OCI-M2 (cell line): ENCODE data around the gene PCDHB7.
"Not testable (repeated sequence)": the region's sequence is repeated elsewhere in the genome, so short reads cannot be mapped to it uniquely, and the experiment has no call there.

Experiments used
- DNase-seq: peaks from one replicate; lab custom pipeline; 2025; ENCODE audit not compliant: unreplicated experiment; lab: John Stamatoyannopoulos, UW

Gene PCDHB7

GRCh38 chr5:141172381-141173204, at the start of gene PCDHB7:
TSS of gene PCDHB7 (plus strand) at chr5:141172644. CDS start at chr5:141172836, 192 bp downstream.
- no peak for DNase-seq

DNA sequence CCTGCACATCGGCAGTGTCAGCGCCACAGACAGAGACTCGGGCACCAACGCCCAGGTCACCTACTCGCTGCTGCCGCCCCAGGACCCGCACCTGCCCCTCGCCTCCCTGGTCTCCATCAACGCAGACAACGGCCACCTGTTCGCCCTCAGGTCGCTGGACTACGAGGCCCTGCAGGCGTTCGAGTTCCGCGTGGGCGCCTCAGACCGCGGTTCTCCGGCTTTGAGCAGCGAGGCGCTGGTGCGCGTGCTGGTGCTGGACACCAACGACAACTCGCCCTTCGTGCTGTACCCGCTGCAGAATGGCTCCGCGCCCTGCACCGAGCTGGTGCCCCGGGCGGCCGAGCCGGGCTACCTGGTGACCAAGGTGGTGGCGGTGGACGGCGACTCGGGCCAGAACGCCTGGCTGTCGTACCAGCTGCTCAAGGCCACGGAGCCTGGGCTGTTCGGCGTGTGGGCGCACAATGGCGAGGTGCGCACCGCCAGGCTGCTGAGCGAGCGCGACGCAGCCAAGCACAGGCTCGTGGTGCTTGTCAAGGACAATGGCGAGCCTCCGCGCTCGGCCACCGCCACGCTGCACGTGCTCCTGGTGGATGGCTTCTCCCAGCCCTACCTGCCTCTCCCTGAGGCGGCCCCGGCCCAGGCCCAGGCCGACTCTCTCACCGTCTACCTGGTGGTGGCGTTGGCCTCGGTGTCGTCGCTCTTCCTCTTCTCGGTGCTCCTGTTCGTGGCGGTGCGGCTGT, 48.9 kb upstream of the PCDHB7 start:
- DNase-seq = not testable (repeated sequence)

DNA sequence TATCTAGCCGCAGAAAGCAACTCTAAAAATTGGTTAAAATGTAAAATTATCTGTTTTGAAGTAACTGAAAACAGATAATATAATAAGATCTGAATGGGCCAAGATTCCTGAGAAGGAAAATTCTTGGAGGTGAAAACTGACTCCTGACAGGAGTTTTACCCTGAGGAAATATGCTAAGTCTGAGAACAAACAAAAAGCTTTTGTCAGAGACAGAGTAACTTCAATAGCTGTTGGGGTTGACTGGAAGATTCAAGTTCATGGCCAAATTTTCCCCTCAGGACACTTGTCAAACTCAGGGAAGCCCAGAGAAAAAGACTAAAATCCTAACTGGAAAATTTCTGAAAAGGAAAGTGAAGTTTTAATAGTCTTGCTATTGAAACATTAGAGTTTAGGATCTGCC, 45.1 kb upstream of the PCDHB7 start:
- no peak for DNase-seq

DNA sequence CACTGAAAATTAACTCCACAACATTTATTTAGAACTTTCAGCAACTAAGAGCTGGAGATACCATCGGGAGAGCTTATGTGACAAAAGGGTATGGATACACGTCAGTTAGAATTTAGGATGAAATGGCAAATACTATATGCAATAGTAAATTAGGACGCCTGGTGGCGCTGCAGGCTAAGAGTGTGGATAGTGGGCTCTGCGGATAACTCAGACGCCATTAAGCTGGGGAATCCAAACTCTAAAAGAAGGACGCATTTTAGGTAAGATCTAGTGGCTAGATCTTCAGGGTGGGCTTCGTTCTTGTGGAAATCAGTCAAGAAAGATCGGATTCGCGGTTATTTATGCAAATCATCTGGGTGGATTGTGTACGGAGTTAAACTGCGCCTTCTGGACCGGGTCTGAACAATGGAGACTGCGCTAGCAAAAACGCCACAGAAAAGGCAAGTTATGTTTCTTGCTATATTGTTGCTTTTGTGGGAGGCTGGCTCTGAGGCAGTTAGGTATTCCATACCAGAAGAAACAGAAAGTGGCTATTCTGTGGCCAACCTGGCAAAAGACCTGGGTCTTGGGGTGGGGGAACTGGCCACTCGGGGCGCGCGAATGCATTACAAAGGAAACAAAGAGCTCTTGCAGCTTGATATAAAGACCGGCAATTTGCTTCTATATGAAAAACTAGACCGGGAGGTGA, 37.3 kb upstream of the PCDHB7 start, which contains the start of gene PCDHB5:
Gene PCDHB5 (plus strand): TSS at position 177 of the 688 bp plus-strand sequence. CDS start 229 bp downstream, at position 406.
- DNase-seq = no peak

- no peak for DNase-seq
These were observed 36.7 kb upstream of the PCDHB7 start for GRCh38 chr5:141135718-141136266.

GRCh38 chr5:141137346-141137745, 35.1 kb upstream of the PCDHB7 start:
- DNase-seq = not testable (repeated sequence)

DNA sequence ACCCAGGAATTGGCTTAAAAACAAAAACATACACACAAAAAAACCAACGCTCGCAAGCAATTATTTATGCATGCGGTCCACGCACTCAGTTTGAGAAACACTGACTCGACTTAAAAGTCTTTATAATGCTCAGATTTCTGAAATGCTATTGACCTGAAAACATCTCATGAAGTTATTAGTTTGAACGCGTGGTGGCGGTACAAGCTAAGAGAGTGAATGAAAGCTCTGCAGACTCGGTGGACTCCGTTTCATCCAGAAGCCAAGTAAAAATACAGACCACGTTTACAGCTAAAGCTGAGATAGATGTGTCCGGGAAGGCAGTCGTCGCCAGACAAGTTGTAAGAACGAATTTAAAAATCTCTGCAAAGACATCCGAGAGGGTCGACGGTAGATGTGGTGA, 22.6 kb upstream of the PCDHB7 start, which contains the start of gene PCDHB6:
Gene PCDHB6 (plus strand): TSS at position 246 of the 400 bp plus-strand sequence. CDS start 201 bp downstream, outside the sequence.
- no peak for DNase-seq

- DNase-seq = no peak
These were observed 22.0 kb upstream of the PCDHB7 start for GRCh38 chr5:141150224-141150992.

DNA sequence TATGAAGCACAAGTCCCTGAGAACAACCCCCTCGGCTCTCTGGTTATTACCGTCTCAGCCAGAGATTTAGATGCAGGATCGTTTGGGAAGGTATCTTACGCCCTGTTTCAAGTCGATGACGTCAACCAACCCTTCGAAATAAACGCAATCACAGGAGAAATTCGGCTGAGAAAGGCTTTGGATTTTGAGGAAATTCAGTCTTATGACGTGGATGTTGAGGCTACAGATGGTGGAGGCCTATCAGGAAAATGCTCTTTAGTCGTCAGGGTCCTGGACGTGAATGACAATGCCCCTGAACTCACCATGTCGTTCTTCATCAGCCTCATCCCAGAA, 21.5 kb upstream of the PCDHB7 start:
- no peak for DNase-seq

GRCh38 chr5:141151632-141152031, 20.8 kb upstream of the PCDHB7 start:
- DNase-seq = not testable (repeated sequence)

GRCh38 chr5:141152096-141152495, 20.3 kb upstream of the PCDHB7 start:
- DNase-seq = not testable (repeated sequence)

DNA sequence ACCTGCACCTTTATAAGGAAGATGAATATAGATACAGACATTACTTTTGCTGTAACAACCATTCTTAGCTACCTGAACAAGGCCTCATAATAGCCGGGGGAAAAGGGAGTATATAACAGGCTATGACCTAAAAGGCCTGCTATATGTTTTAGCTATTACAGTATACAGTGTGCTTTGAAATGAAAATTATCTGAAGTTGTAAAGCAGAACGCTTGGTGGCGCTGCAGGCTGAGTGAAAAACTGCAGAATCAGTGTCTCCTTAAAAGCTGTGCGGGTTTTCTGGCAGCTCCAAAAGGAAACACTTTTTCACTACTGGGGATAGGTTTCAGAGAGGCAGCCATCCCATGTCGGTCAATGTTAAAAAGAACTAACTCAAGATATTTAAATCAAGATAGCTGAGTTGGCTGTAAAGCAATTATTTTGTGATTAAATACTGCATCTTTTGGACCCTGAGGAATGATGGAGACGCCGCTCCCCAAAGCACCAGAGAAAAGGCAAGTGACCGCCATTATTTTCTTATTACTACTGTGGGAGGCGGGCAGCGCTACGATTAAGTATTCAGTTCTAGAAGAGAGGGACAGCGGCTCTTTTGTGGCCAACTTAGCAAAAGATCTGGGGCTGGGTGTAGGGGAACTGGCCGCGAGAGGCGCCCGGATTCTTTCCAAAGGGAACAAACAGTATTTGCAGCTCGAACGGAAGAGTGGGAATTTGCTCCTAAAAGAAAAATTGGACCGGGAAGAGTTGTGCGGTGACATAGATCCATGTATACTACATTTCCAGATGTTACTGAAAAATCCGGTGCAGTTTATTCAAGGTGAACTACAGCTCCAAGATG, 16.7 kb upstream of the PCDHB7 start:
- no peak for DNase-seq

- DNase-seq = not testable (repeated sequence)
These were observed 15.1 kb upstream of the PCDHB7 start for GRCh38 chr5:141157356-141157755.

DNA sequence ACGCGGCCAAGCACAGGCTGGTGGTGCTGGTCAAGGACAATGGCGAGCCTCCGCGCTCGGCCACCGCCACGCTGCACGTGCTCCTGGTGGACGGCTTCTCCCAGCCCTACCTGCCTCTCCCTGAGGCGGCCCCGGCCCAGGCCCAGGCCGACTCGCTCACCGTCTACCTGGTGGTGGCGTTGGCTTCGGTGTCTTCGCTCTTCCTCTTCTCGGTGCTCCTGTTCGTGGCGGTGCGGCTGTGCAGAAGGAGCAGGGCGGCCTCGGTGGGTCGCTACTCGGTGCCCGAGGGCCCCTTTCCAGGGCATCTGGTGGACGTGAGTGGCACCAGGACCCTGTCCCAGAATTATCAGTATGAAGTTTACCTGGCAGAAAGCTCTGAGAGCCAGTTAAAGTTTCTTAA, 14.5 kb upstream of the PCDHB7 start:
- DNase-seq = not testable (repeated sequence)

DNA sequence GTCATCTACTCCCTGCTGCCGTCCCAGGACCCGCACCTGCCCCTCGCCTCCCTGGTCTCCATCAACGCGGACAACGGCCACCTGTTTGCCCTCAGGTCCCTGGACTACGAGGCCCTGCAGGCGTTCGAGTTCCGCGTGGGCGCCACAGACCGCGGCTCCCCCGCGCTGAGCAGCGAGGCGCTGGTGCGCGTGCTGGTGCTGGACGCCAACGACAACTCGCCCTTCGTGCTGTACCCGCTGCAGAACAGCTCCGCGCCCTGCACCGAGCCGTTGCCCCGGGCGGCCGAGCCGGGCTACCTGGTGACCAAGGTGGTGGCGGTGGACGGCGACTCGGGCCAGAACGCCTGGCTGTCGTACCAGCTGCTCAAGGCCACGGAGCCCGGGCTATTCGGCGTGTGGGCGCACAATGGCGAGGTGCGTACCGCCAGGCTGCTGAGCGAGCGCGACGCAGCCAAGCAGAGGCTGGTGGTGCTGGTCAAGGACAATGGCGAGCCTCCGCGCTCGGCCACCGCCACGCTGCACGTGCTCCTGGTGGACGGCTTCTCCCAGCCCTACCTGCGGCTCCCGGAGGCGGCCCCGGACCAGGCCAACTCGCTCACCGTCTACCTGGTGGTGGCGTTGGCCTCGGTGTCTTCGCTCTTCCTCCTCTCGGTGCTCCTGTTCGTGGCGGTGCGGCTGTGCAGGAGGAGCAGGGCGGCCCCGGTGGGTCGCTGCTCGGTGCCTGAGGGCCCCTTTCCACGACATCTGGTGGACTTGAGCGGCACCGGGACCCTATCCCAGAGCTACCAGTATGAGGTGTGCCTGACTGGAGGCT, 2.1 kb downstream of the PCDHB7 start:
- DNase-seq = not testable (repeated sequence)

- DNase-seq = no peak
These were observed 3.5 kb downstream of the PCDHB7 start for GRCh38 chr5:141175933-141176332.

DNA sequence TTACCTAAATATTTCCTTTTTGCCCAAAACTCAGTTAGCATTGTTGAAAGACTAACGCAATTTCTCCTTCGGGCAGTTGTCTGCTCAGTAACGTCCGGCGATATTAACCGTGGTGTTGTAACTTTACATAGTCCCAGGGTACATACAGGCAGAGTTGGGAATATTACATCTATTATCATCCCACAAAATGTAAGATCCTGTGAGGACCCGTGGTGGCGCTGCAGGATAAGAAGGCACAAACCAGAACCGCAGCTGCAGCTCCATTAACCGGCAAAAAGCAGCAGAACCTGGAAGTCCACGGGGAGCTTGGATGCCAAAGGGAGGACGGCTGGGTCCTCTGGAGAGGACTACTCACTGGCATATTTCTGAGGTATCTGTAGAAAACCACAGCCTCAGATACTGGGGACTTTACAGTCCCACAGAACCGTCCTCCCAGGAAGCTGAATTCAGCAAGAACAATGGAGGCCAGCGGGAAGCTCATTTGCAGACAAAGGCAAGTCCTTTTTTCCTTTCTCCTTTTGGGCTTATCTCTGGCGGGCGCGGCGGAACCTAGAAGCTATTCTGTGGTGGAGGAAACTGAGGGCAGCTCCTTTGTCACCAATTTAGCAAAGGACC, 5.2 kb downstream of the PCDHB7 start, which contains the start of gene PCDHB8:
Gene PCDHB8 (plus strand): TSS at position 214 of the 615 bp plus-strand sequence. CDS start 245 bp downstream, at position 459.
- not testable (repeated sequence) for DNase-seq

DNA sequence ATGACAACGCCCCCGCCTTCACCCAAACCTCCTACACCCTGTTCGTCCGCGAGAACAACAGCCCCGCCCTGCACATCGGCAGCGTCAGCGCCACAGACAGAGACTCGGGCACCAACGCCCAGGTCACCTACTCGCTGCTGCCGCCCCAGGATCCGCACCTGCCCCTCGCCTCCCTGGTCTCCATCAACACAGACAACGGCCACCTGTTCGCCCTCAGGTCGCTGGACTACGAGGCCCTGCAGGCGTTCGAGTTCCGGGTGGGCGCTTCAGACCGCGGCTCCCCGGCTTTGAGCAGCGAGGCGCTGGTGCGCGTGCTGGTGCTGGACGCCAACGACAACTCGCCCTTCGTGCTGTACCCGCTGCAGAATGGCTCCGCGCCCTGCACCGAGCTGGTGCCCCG, 6.9 kb downstream of the PCDHB7 start:
- not testable (repeated sequence) for DNase-seq
